Panc1 (cell line): ENCODE data around the gene CXCL16.

Source experiments
- POLR2AphosphoS5 ChIP-seq: IDR thresholded peaks from 2 replicates; pipeline ENCODE4 v1.6.1; 2012; ENCODE audit warnings: mild to moderate bottlenecking, low read depth, low read length, moderate library complexity
- TF ChIP-seq, protein P1 (sequence below): fragments of 450-650 bp; IDR thresholded peaks from 2 replicates; pipeline ENCODE4 v1.5.1; 2017; ENCODE audit warnings: mild to moderate bottlenecking
- TF ChIP-seq, protein P2 (sequence below), 2 experiments: IDR thresholded peaks; 2 replicates each; pipeline ENCODE4 v1.6.1; 2011 to 2012; ENCODE audit warnings: low read depth in 2 of 2, control low read depth in 1 of 2, low read length in 1 of 2, mild to moderate bottlenecking in 1 of 2, moderate library complexity in 1 of 2; ENCODE audit not compliant: insufficient read depth in 1 of 2

DNA sequence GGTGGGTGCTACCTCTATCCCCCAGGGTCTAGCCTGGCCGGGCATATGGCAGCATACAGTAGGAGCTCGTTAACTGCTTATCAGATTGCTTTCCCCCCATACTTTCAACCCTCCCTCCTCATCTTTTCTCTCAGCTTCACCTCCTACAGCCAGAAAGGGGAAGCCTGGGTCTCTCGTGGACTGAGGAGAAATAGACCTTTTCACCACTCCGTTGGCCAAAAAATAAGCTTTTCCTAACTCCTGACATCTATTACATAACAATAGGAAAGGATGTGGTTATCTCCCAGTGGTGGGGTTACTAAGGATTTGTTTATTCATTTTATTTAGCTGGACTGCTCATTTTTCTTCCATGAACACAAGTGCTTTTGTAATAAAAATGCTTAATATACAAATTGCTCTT lies 9.0 kb upstream of the CXCL16 start:
- TF ChIP-seq POLR2AphosphoS5, result no peak
- TF ChIP-seq, protein P1, sequence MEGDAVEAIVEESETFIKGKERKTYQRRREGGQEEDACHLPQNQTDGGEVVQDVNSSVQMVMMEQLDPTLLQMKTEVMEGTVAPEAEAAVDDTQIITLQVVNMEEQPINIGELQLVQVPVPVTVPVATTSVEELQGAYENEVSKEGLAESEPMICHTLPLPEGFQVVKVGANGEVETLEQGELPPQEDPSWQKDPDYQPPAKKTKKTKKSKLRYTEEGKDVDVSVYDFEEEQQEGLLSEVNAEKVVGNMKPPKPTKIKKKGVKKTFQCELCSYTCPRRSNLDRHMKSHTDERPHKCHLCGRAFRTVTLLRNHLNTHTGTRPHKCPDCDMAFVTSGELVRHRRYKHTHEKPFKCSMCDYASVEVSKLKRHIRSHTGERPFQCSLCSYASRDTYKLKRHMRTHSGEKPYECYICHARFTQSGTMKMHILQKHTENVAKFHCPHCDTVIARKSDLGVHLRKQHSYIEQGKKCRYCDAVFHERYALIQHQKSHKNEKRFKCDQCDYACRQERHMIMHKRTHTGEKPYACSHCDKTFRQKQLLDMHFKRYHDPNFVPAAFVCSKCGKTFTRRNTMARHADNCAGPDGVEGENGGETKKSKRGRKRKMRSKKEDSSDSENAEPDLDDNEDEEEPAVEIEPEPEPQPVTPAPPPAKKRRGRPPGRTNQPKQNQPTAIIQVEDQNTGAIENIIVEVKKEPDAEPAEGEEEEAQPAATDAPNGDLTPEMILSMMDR, result no peak
- TF ChIP-seq, protein P2, sequence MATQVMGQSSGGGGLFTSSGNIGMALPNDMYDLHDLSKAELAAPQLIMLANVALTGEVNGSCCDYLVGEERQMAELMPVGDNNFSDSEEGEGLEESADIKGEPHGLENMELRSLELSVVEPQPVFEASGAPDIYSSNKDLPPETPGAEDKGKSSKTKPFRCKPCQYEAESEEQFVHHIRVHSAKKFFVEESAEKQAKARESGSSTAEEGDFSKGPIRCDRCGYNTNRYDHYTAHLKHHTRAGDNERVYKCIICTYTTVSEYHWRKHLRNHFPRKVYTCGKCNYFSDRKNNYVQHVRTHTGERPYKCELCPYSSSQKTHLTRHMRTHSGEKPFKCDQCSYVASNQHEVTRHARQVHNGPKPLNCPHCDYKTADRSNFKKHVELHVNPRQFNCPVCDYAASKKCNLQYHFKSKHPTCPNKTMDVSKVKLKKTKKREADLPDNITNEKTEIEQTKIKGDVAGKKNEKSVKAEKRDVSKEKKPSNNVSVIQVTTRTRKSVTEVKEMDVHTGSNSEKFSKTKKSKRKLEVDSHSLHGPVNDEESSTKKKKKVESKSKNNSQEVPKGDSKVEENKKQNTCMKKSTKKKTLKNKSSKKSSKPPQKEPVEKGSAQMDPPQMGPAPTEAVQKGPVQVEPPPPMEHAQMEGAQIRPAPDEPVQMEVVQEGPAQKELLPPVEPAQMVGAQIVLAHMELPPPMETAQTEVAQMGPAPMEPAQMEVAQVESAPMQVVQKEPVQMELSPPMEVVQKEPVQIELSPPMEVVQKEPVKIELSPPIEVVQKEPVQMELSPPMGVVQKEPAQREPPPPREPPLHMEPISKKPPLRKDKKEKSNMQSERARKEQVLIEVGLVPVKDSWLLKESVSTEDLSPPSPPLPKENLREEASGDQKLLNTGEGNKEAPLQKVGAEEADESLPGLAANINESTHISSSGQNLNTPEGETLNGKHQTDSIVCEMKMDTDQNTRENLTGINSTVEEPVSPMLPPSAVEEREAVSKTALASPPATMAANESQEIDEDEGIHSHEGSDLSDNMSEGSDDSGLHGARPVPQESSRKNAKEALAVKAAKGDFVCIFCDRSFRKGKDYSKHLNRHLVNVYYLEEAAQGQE (IDR thresholded peaks at IDR 0.05; ENCODE audit: insufficient read depth in 1 of 2, low read depth in 2 of 2, low read length in 1 of 2), result no peak
